ENCODE results near the gene SPTSSB.

Gene SPTSSB

GRCh38 chr3:161310649-161311423 lies 60.5 kb downstream of the SPTSSB start:
- TF ChIP-seq POLR2AphosphoS5 (IDR thresholded peaks at IDR 0.05; ENCODE audit: low read depth, low read length) (no peak), TAF1 (IDR thresholded peaks at IDR 0.05; ENCODE audit: borderline replicate concordance, low read depth, low read length) (no peak), POLR2A (IDR thresholded peaks at IDR 0.05; ENCODE audit: low read depth, low read length) (no peak)
- DNase-seq (ENCODE audit: insufficient read length): peak; percentile 7
- no peak for FAIRE-seq

GRCh38 chr3:161305095-161305991 lies 66.0 kb downstream of the SPTSSB start:
- no peak for FAIRE-seq
- TF ChIP-seq POLR2AphosphoS5 (IDR thresholded peaks at IDR 0.05; ENCODE audit: low read depth, low read length) (no peak), TAF1 (IDR thresholded peaks at IDR 0.05; ENCODE audit: borderline replicate concordance, low read depth, low read length) (no peak), POLR2A (IDR thresholded peaks at IDR 0.05; ENCODE audit: low read depth, low read length) (no peak)
- no peak for DNase-seq (ENCODE audit: insufficient read length)

- TF ChIP-seq TAF1 (IDR thresholded peaks at IDR 0.05; ENCODE audit: borderline replicate concordance, low read depth, low read length) (no peak), POLR2AphosphoS5 (IDR thresholded peaks at IDR 0.05; ENCODE audit: low read depth, low read length) (no peak), POLR2A (IDR thresholded peaks at IDR 0.05; ENCODE audit: low read depth, low read length) (no peak)
- no peak for FAIRE-seq
- DNase-seq (ENCODE audit: insufficient read length): no peak
Measured at GRCh38 chr3:161296814-161297213, 74.5 kb downstream of the SPTSSB start.

GRCh38 chr3:161295325-161295724 lies 76.0 kb downstream of the SPTSSB start:
- TF ChIP-seq POLR2A (IDR thresholded peaks at IDR 0.05; ENCODE audit: low read depth, low read length): no peak
- TF ChIP-seq TAF1 (IDR thresholded peaks at IDR 0.05; ENCODE audit: borderline replicate concordance, low read depth, low read length): no peak
- no peak for TF ChIP-seq POLR2AphosphoS5 (IDR thresholded peaks at IDR 0.05; ENCODE audit: low read depth, low read length)
- DNase-seq (ENCODE audit: insufficient read length) (no peak), FAIRE-seq (no peak)
